ENCODE measurements around the gene BHLHE23.
"Not testable (repeated sequence)": the region's sequence is repeated elsewhere in the genome, so short reads cannot be mapped to it uniquely, and the experiment has no call there.

Gene BHLHE23

DNA sequence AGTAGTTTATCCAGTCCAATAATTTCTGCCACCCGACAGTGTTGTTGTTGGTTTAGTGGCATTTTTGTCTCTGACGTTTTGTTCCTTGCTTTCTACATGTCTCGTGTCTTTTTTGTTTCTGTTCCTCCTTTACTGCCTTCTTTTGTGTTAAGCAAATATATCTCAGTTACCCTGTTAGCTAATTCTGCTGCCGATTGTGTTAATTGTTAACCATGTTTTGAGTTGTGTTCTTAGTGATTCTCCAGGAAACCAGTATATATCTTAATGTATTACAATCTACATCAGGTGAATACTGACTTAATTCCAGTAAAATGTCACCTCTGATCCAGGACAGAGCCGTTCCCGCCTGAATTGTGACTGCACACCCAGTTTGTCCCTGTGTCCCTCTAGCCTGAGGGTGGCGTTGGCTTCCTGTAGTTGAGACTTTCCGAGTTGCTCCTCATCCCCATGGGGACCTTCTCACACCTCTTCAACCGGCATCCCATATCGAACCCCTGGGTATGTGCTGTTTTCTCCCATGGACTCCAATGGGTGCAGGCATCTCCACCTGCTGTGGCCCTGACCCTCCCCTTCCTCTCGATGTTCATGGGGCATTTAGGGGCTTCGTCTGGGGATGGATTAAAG, 35.8 kb upstream of the BHLHE23 start:
- DNase-seq = no peak

DNA sequence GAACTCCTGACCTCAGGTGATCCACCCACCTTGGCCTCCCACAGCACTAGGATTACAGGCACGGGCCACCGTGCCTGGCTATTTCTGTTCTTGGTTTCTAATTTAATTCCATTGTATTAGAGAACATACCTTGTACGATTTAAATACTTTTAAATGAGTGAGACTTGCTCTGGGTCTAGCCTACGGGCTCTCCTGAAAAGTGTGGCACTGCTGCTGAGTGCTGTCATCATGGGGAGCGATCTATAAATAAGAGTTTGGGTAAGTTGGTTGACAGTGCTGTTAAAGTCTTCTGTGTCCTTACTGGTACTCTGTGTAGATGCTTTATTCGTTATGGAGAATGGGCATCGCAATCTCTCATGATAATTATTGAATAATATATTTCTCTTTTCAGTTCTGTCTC, 35.0 kb upstream of the BHLHE23 start:
- DNase-seq = no peak

GRCh38 chr20:63037669-63038268, 31.0 kb upstream of the BHLHE23 start:
- DNase-seq = no peak

- DNase-seq = no peak
Observed at GRCh38 chr20:63036291-63036690, 29.5 kb upstream of the BHLHE23 start.

DNA sequence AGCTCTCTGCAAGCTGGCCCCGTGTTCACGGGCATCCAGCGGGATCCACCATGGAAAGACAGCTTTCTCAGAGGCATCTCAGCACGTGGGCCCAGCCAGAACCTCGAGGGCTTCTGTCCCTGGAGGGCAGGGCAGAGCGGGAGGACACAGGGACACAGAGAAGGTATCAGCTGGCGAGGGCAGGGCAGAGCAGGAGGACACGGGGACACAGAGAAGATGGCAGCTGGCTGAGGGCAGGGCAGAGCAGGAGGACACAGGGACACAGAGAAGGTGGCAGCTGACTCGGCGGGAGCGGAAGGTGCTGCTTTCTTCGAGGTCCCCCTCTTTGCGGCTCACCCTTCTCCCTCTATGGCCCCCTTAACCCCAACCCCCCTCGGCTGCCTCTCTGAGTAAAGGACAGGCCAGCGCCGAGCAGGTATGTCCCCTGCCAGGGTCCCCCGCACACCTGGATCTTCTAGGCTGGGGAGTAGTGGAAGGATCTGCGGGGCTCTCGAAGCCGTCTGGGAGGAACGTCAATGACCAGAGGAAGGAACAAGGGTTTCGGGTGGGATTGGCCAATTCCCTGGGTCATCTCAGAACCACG, 28.9 kb upstream of the BHLHE23 start:
- no peak for DNase-seq

GRCh38 chr20:63034710-63035602, 28.2 kb upstream of the BHLHE23 start:
- not testable (repeated sequence) for DNase-seq

GRCh38 chr20:63033794-63034709, 27.3 kb upstream of the BHLHE23 start:
- DNase-seq = no peak

- no peak for DNase-seq
Observed at GRCh38 chr20:63032861-63033793, 26.4 kb upstream of the BHLHE23 start.

GRCh38 chr20:63032026-63032800, 25.4 kb upstream of the BHLHE23 start:
- no peak for DNase-seq

DNA sequence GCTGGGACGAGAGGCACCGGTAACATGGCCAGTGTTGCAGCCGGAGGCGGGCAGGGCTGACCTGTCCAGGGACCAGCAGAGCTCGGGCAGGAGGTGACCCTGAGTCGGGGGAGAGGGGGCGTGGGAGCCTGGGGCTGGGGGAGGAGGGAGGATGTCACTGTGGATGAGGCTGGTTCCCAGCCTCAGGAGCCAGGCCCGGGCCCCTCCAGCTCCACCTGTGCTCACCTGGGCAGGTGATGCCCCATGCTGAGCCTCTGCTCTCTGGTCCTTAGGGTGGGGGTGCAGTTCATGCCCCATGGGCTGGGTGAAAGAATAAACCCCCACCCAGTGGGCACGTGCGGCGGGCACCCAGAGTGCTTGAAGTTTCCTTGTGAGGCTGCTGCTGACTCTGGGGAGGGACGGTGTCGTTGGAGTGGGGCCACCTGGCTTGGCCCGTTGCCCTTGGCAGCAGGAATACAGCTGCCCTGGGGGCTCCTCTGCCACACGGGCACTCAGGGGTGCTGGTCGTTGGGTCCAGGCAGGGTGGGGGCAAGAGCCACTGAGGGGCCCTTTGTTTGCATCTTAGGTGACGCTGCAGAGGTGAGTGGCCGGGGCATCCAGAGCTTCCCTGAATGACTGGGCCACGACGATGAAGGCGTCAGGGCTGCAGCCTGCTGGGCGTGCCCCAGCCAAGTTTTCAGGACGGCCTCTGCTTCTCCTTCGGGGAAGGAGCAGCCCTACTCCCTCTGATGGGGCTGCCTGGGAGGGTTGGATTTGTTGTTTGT, 24.7 kb upstream of the BHLHE23 start:
- DNase-seq = no peak

GRCh38 chr20:63029358-63030121, 22.8 kb upstream of the BHLHE23 start:
- DNase-seq = no peak

DNA sequence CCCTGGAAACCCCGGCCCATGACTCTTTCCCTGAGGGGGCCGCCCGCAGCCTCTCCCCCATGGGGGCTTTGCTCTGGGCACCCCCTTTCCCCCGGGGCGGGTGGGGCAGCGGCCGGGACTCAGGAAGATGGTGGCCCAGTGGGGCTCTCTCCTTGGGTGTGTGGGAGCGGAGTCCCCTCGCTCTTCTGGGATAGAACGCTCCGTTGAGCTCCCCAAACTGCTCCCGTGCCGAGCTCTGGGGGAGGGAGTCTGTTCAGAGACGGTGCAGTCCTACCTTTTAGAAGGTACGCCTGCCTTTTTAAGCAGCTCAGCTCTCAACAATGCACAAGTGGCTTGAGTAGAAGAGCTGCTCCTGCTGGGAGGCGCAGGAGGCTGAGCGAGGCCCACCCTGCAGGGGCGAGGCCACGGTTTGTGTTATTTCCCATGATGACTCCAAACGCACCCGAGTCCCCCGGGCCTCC, 21.7 kb upstream of the BHLHE23 start:
- DNase-seq = no peak

GRCh38 chr20:63027922-63028389, 21.2 kb upstream of the BHLHE23 start:
- DNase-seq = no peak

DNA sequence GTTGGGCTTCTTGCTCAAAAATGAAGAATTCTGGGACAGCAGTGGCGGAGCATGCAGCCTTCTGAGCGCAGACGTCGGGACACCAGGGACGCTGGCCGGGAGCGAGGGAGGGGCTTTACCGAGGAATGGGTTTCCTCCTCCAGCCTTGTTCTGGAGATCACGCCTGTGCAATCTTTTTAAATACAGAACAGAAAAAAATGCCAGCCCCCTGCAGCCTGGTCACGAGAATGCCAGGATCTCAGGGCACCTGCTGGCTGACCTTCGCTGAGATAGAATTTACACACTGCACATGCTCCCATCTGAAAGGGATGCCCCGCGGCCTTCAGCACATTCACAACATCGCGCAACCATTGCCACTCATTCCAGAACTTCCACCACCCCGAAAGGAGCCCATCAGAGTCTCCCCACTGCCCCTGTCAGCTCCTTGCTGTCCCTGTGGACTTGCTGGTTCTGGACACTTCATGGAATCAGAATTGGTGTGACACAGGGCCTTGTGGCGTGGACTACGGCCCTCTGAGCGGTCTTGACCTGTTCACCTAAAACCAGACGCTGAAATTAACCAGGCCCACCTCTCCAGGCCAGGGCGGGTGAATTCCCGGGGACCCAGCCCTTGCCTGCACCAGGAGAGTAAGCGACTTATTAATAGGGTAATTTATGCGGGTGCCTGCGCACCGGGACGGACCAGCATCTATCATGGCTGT, 20.6 kb upstream of the BHLHE23 start:
- no peak for DNase-seq

DNA sequence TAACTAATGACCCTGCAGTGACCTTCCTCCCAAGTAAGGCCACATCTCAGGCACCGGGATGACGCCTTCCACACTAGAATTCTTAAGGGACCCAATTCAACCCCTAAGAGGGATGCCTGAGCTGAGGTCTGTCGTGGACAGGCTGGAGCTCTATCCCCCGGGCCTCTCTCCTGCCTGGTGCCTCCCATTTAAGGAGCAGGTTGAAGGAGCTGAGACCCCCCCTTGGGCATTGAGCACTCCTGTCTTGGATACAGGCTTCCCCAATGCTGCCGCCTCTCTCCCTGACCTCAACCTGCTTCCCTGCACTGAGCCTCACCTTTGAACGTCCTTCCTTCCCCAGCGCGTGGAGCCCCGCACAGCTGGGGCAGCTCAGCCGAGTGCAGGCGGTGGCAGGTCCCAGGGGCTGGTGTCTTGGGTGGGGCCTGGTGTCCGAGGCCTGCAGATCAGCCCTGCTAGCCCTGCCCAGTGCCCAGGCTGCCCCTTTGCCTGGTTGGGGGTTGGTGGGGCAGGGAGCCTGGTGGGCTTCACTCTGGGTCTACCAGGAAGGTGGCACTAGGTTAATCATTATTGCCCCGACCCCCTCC, 19.9 kb upstream of the BHLHE23 start:
- DNase-seq = no peak

DNA sequence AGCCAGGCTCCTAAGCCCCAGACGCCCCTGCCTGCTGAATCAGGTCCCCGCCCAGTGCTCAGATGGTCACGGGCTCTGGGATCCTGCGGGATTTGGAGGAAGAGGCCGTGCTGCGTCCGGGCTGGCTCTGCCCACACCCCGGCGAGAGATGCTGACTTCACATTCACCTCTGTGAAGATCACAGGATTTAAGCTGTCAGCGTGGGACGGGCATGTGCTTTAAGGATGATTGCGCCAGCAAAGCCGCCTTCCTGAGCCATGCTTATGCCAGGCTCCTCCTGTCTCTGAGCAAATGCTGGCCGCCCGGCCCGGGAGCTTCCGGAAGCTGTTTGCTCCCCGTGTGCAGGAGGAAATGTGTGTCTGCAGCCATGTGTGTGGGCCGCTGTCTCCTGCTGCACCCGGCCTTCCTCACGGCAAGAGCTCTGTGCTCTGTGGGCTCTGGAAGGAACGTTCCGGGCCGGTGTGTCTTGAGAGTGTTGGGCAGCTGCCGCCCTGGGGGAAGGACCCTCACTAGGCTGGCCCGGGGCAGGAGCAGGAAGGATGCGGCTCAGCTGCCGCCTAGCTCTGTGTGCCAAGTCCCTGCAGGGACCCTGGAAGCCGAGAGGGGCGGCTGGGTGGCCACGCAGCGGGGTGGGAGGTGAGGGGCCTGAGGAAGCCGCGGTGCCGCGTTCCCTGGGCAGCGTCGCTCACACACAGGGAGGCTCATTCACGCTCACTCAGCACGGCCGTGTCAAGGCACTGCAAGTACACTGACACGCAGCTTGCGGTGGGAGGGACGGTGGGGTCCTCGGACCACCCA, 19.0 kb upstream of the BHLHE23 start:
- DNase-seq = no peak
